Left lung (tissue), 10 donors: ENCODE measurements around the gene B4GALT6. TPM values are rescaled to one million over a fixed set of nuclear protein-coding genes. Genes with fewer than 3 reads are reported as not detected.

ENCODE experiments used
- ATAC-seq: fragments of 200-7000 bp; cut with Tn5 transposase; one replicate; pipeline ENCODE4 v1.9.1; 2020; ENCODE audit warnings: moderate library complexity
- DNase-seq, 4 donors: peaks; one replicate each; pipeline ENCODE4 v3.0.0-alpha.2; 2013 to 2020
- H3K27ac ChIP-seq, 2 donors: fragments of 200-600 bp; sonication (generic) in 1 of 2; one replicate each; pipeline versions ENCODE4 v1.5.0 to v1.8.0; 2020 to 2021
- H3K27me3 ChIP-seq, 2 donors: fragments of 200-600 bp; sonication (generic) in 1 of 2; one replicate each; pipeline versions ENCODE4 v1.5.0 to v1.8.0; 2020 to 2021
- H3K36me3 ChIP-seq, 2 donors: fragments of 200-600 bp; sonication (generic) in 1 of 2; one replicate each; pipeline versions ENCODE4 v1.5.0 to v1.8.0; 2020 to 2021
- H3K4me1 ChIP-seq, 2 donors: fragments of 200-600 bp; one replicate each; pipeline ENCODE4 v1.8.0; 2021
- H3K4me3 ChIP-seq, 2 donors: fragments of 200-600 bp; sonication (generic) in 1 of 2; one replicate each; pipeline versions ENCODE4 v1.5.0 to v1.8.0; 2020 to 2021; ENCODE audit warnings: mild to moderate bottlenecking in 1 of 2
- H3K9me3 ChIP-seq, 2 donors: fragments of 200-600 bp; sonication (generic) in 1 of 2; one replicate each; pipeline versions ENCODE4 v1.5.0 to v1.8.0; 2020 to 2021
- CTCF ChIP-seq, 2 donors: fragments of 200-600 bp; sonication (generic) in 1 of 2; IDR thresholded peaks; one replicate each; pipeline versions ENCODE4 v1.5.0 to v1.8.0; 2021; ENCODE audit warnings: antibody characterized with exemption in 2 of 2
- intact Hi-C, 2 donors: fragments of 100-400 bp; cut with DNase I; formaldehyde crosslinking; loops; one replicate each; pipeline versions ENCODE4 v1.11.2 to v1.14.2; 2022
- polyA plus RNA-seq, 6 donors: library from polyadenylated mRNA; unstranded; fragments of 120-200 nt; gene quantifications; one replicate each; pipeline ENCODE4 v1.2.1, GENCODE V29; 2013; ENCODE audit not compliant: insufficient read length in 6 of 6
- total RNA-seq, 2 donors: library from RNA; stranded (reverse); fragmentation: NEBNext Ultra II Directional; extraction: Animal tissue kit (Norgen Biotek cat#: 25700); gene quantifications; one replicate each; pipeline ENCODE4 v1.2.1, GENCODE V29; 2021
- donor health status: DM: no; HTN: yes; CAD: no.
- donor health status: DM: no; HTN: no; CAD: no.

B4GALT6 gene
- total and polyA plus RNA-seq, 8 donors = 4.6 to 22.7 (median 18.6) TPM

- no peak overlapping the region for H3K27ac ChIP-seq
- no peak for ATAC-seq
- no peaks in the 10 kb centered on the region for H3K9me3 ChIP-seq
- H3K4me1 ChIP-seq = no peaks in the 10 kb centered on the region
- no peaks in the 10 kb centered on the region for H3K27me3 ChIP-seq
- TF ChIP-seq CTCF (IDR thresholded peaks at IDR 0.05) = no peak
- H3K36me3 ChIP-seq = no peaks in the 10 kb centered on the region
- intact Hi-C loops = no loop called here
- no peak overlapping the region for H3K4me3 ChIP-seq
- DNase-seq = no peak
These were observed 72.9 kb downstream of the B4GALT6 start for GRCh38 chr18:31611511-31611910.

GRCh38 chr18:31610286-31611205 is 73.8 kb downstream of the B4GALT6 start:
- no peak for TF ChIP-seq CTCF (IDR thresholded peaks at IDR 0.05)
- intact Hi-C loops = no loop called here
- peak; percentile 83 for ATAC-seq

GRCh38 chr18:31609886-31610285 is 74.5 kb downstream of the B4GALT6 start:
- DNase-seq (no peak), ATAC-seq (no peak)
- intact Hi-C loops = no loop called here
- TF ChIP-seq CTCF (IDR thresholded peaks at IDR 0.05) = no peak
- Histone ChIP-seq H3K9me3 (no peaks in the 10 kb centered on the region), H3K4me1 (no peaks in the 10 kb centered on the region), H3K36me3 (no peaks in the 10 kb centered on the region), H3K27me3 (no peaks in the 10 kb centered on the region), H3K27ac (no peak overlapping the region), H3K4me3 (no peak overlapping the region)

More at GRCh38 chr18:31610286-31611205, 73.8 kb downstream of the B4GALT6 start:
- Histone ChIP-seq H3K4me1 (no peaks in the 10 kb centered on the region), H3K27ac (no peak overlapping the region), H3K27me3 (no peaks in the 10 kb centered on the region), H3K36me3 (no peaks in the 10 kb centered on the region), H3K4me3 (no peak overlapping the region), H3K9me3 (no peaks in the 10 kb centered on the region)
- peak in 1 of 4 donors; percentile 11 for DNase-seq

GRCh38 chr18:31607384-31607783 is 77.0 kb downstream of the B4GALT6 start:
- H3K4me3 ChIP-seq = no peak overlapping the region
- DNase-seq (no peak), ATAC-seq (no peak)
- no peak overlapping the region for H3K27ac ChIP-seq
- intact Hi-C loops = no loop called here
- no peaks in the 10 kb centered on the region for H3K9me3 ChIP-seq
- H3K36me3 ChIP-seq = no peaks in the 10 kb centered on the region
- TF ChIP-seq CTCF (IDR thresholded peaks at IDR 0.05) = no peak
- no peaks in the 10 kb centered on the region for H3K27me3 ChIP-seq
- H3K4me1 ChIP-seq = no peaks in the 10 kb centered on the region

GRCh38 chr18:31606265-31606664 is 78.1 kb downstream of the B4GALT6 start:
- no peak for ATAC-seq
- Histone ChIP-seq H3K36me3 (no peaks in the 10 kb centered on the region), H3K9me3 (no peaks in the 10 kb centered on the region), H3K27me3 (no peaks in the 10 kb centered on the region), H3K4me3 (no peak overlapping the region), H3K4me1 (no peaks in the 10 kb centered on the region), H3K27ac (no peak overlapping the region)
- DNase-seq = no peak
- intact Hi-C loops = no loop called here
- no peak for TF ChIP-seq CTCF (IDR thresholded peaks at IDR 0.05)
